ENCODE data around the gene SCUBE2. TPM values are rescaled to one million over a fixed set of nuclear protein-coding genes. Genes with fewer than 3 reads are reported as not detected.
A peak's percentile ranks its signal among the peaks of the same experiment; 100 is the strongest.

Gene SCUBE2
- polyA plus RNA-seq (2012; ENCODE audit: insufficient read depth, insufficient read length) = not detected

- no peak for DNase-seq (ENCODE audit: low read depth, low spot score)
- H3K4me3 ChIP-seq (ENCODE audit: low read length) = no peak within 1 kb of the TSS
Observed at GRCh38 chr11:9091044-9091922, at the start of gene SCUBE2. Gene SCUBE2, minus strand, starts transcription at chr11:9091599. Its CDS starts 71 bp downstream, at chr11:9091528.

- no peak for DNase-seq (ENCODE audit: low read depth, low spot score)
- H3K4me3 ChIP-seq (ENCODE audit: low read length) = no peak overlapping the region
Observed at GRCh38 chr11:9141186-9141585, 49.8 kb upstream of the SCUBE2 start.

- H3K4me3 ChIP-seq (ENCODE audit: low read length) = no peak overlapping the region
- no peak for DNase-seq (ENCODE audit: low read depth, low spot score)
Observed at GRCh38 chr11:9139628-9140357, 48.4 kb upstream of the SCUBE2 start.

GRCh38 chr11:9138612-9139579 lies 47.5 kb upstream of the SCUBE2 start:
- no peak for DNase-seq (ENCODE audit: low read depth, low spot score)
- H3K4me3 ChIP-seq (ENCODE audit: low read length) = no peak overlapping the region

GRCh38 chr11:9138133-9138453 lies 46.7 kb upstream of the SCUBE2 start:
- DNase-seq (ENCODE audit: low read depth, low spot score) = no peak
- no peak overlapping the region for H3K4me3 ChIP-seq (ENCODE audit: low read length)

GRCh38 chr11:9137293-9138132 lies 46.1 kb upstream of the SCUBE2 start:
- DNase-seq (ENCODE audit: low read depth, low spot score) = peak; percentile 42
- H3K4me3 ChIP-seq (ENCODE audit: low read length) = no peak overlapping the region

GRCh38 chr11:9136741-9137140 lies 45.3 kb upstream of the SCUBE2 start:
- no peak overlapping the region for H3K4me3 ChIP-seq (ENCODE audit: low read length)
- peak; percentile 11 for DNase-seq (ENCODE audit: low read depth, low spot score)

- DNase-seq (ENCODE audit: low read depth, low spot score) = no peak
- H3K4me3 ChIP-seq (ENCODE audit: low read length) = no peak overlapping the region
Observed at GRCh38 chr11:9133956-9134355, 42.6 kb upstream of the SCUBE2 start.

- no peak for DNase-seq (ENCODE audit: low read depth, low spot score)
Observed at GRCh38 chr11:9132203-9132878, 40.9 kb upstream of the SCUBE2 start.

GRCh38 chr11:9130297-9130696 lies 38.9 kb upstream of the SCUBE2 start:
- DNase-seq (ENCODE audit: low read depth, low spot score) = no peak
- no peak overlapping the region for H3K4me3 ChIP-seq (ENCODE audit: low read length)

More at GRCh38 chr11:9132203-9132878, 40.9 kb upstream of the SCUBE2 start:
- H3K4me3 ChIP-seq (ENCODE audit: low read length) = no peak overlapping the region

- no peak for DNase-seq (ENCODE audit: low read depth, low spot score)
- H3K4me3 ChIP-seq (ENCODE audit: low read length) = no peak overlapping the region
Observed at GRCh38 chr11:9126636-9127035, 35.2 kb upstream of the SCUBE2 start.

- no peak overlapping the region for H3K4me3 ChIP-seq (ENCODE audit: low read length)
- no peak for DNase-seq (ENCODE audit: low read depth, low spot score)
Observed at GRCh38 chr11:9125185-9125886, 33.9 kb upstream of the SCUBE2 start.

- H3K4me3 ChIP-seq (ENCODE audit: low read length) = no peak overlapping the region
- no peak for DNase-seq (ENCODE audit: low read depth, low spot score)
Observed at GRCh38 chr11:9123595-9124304, 32.4 kb upstream of the SCUBE2 start.

- no peak for DNase-seq (ENCODE audit: low read depth, low spot score)
- H3K4me3 ChIP-seq (ENCODE audit: low read length) = no peak overlapping the region
Observed at GRCh38 chr11:9121469-9121796, 30.0 kb upstream of the SCUBE2 start.

- DNase-seq (ENCODE audit: low read depth, low spot score) = no peak
- no peak overlapping the region for H3K4me3 ChIP-seq (ENCODE audit: low read length)
Observed at GRCh38 chr11:9120664-9121468, 29.5 kb upstream of the SCUBE2 start.

- no peak overlapping the region for H3K4me3 ChIP-seq (ENCODE audit: low read length)
- no peak for DNase-seq (ENCODE audit: low read depth, low spot score)
Observed at GRCh38 chr11:9118277-9118676, 26.9 kb upstream of the SCUBE2 start.

All from Jurkat, Clone E6-1 (cell line).